A549 treated with ZK216348 at 1 μM for 4 hours (cell line): ENCODE measurements around the gene GPRIN3. TPM values are rescaled to one million over a fixed set of nuclear protein-coding genes. Genes with fewer than 3 reads are reported as not detected.

Experiments used
- total RNA-seq: library from RNA; stranded (reverse); fragments of 200-300 nt; extraction: Qiagen RNA extraction; gene quantifications from 5 replicates; pipeline ENCODE4 v1.2.3, GENCODE V29; 2022; ENCODE audit warnings: low read depth

The GPRIN3 gene
- total RNA-seq: 1.3 to 4.3 TPM (median 3.4 TPM) in 5 replicates

DNA sequence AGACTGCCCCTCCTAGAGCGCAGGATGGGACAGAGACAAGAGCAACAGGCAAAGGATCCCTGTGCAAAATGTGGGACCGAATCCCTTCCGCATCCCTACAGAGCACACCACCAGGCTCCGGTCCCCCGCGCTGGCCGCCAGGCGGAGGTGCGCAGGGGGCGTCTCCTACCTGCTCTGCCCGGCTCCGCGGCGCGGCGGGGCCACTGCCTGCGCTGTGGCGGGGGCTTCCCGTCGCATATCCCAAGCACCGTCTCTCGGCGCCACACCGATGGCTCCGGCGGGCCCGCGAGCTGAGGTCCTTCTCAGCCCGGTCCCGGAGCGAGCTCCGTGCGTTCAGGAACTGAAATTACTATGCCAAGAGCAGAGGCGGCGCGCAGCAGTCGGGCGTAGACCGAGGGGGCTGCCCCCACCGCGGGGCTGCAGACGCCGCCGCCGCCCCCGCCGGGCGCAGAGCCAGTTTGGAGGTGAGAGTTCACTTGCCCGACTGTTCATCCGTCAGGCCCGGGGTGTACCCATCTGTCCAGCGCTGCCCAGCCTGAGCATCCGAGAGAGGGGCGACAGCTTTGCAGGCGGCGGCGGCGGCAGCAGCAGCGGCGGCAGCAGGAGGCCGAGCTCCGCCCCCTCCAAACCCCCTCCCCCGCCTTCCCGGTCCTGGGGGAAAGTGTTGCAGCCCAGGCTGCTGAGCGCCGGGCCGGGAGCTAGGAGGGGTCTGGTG is at the start of gene GPRIN3:
GPRIN3 (minus strand) TSS at position 355 of the 715 bp plus-strand sequence. CDS start 57,690 bp downstream, outside the sequence.

Other genes starting within 250 kb of the GPRIN3 start
- 4.3 to 6.4 TPM (median 5.3 TPM) in 5 replicates for gene TIGD2, start 196.3 kb downstream of the GPRIN3 start, total RNA-seq